MG63 (cell line): ENCODE data around the gene PTCD1. TPM values are rescaled to one million over a fixed set of nuclear protein-coding genes. Genes with fewer than 3 reads are reported as not detected.

ENCODE experiments used
- DNase-seq: peaks from one replicate; pipeline ENCODE4 v3.0.0-alpha.2; 2020
- H3K27me3 ChIP-seq: fragments of 250-450 bp; sonication (Bioruptor Pico); 2 replicates; pipeline ENCODE4 v1.5.1; 2020; ENCODE audit warnings: mild to moderate bottlenecking, moderate library complexity
- H3K36me3 ChIP-seq: fragments of 250-450 bp; sonication (Bioruptor Pico); 2 replicates; pipeline ENCODE4 v1.5.1; 2020; ENCODE audit warnings: mild to moderate bottlenecking, moderate library complexity
- H3K4me3 ChIP-seq: fragments of 250-450 bp; sonication (Bioruptor Pico); 2 replicates; pipeline ENCODE4 v1.5.1; 2020; ENCODE audit warnings: mild to moderate bottlenecking, moderate library complexity
- H3K9me3 ChIP-seq: fragments of 250-450 bp; sonication (Bioruptor Pico); 2 replicates; pipeline ENCODE4 v1.5.1; 2020; ENCODE audit warnings: mild to moderate bottlenecking, moderate library complexity
- total RNA-seq: library from RNA; depleted of rRNA; stranded (reverse); fragments of >200 nt; shearing (Covaris generic); gene quantifications from 2 replicates; pipeline ENCODE4 v1.2.3, GENCODE V29; 2014; ENCODE audit warnings: low replicate concordance; rRNA removed

Gene PTCD1
- total RNA-seq, 1 experiment from 2014 or later, result 7.3 TPM

DNA sequence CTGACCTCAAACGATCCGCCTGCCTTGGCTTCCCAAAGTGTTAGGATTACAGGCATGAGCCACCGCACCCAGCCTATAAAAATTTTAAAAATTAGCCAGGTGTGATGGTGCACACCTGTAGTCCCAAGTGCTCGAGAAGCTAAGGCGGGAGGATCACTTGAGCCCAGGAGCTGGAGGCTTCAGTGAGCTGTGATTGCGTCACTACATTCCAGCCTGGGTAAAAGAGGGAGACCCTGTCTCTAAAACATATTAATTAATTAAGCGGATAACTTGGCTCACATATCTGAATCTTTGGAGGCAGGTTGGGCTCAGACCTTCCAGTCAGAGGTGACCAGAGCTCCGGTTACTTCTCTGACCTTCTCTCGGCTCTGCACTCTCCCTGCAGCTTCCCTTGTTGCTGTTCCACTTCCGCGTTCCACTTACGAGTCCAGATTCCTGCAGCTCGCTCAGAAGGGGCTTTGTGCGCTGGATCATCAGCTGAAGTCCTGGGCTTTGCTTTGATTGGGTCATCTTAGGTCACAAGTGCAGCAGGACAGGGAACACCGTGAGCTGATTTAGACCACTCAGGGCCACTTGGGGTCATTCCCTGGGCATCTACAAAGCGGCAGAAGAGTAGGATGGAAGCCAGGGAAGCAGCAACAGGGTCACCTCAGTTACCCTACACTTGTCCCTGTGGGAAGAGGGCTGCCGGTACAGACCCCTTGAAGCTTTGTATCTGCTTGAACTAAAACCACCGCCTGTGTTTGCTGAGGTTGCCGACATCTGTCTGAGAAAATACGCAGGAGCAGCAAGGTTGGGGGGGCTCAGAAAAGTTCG, 66.1 kb downstream of the PTCD1 start:
- Histone ChIP-seq H3K9me3 (no peaks in the 10 kb centered on the region), H3K36me3 (no peaks in the 10 kb centered on the region; the same call in 1 of the 2 replicates), H3K27me3 (no peaks in the 10 kb centered on the region), H3K4me3 (no peak overlapping the region)
- no peak for DNase-seq

DNA sequence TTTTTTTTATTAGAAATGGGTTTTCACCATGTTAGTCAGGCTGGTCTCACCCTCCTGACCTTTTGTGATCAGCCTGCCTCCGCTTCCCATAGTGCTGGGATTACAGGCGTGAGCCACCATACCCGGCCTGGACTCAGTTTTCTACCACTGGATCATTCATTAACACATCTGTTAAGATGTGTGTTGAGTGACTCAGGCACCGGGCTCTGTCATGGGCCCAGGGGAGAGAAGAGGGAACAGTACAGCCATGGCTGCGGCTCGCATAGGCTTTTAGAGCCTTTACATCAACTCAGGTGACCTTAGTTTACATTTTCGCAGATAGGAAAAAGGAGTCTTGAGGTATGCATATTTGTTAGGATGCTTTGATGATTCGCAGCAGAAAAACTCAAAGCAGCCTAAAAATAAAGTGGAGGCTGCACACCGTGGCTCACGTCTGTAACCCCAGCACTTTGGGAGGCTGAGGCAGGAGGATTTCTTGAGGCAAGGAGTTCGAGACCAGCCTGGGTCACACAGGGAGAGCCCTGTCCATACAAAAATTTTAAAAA, 67.2 kb downstream of the PTCD1 start:
- Histone ChIP-seq H3K9me3 (no peaks in the 10 kb centered on the region), H3K27me3 (no peaks in the 10 kb centered on the region), H3K4me3 (no peak overlapping the region), H3K36me3 (no peaks in the 10 kb centered on the region; the same call in 1 of the 2 replicates)
- DNase-seq, result no peak

DNA sequence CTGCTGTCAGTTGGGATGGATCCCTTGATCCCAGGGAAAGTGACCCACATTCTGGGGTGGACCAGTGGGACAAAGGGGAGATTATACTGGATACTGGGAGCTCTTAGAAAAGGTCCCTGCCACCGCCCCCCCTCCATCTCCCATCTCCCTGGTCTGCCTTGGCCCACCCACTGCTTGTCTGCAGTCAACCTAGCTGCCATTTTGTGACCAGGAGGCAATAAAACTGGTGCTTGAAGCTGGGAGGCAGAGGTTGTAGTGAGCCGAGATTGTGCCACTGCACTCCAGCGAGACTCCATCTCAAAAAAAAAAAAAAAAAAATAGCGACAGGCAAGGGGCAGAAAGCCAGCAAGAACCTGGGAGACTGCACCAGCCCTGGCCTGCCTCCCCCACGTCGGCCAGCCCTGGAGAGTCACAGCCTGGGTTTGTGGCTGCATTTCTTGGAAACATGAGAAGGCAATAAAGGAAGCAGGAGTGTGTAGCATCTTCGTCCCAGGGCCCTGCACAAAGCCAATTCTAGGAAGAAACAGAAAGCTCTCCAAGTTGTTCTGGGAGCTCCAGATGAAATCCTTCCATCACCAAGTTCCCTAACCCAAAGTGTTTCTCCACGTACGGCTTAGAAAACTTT, 68.7 kb downstream of the PTCD1 start:
- no peak for DNase-seq
- no peak overlapping the region for H3K4me3 ChIP-seq
- H3K9me3 ChIP-seq, result no peaks in the 10 kb centered on the region
- peaks cover 3% of the 10 kb centered on the region for H3K36me3 ChIP-seq
- H3K27me3 ChIP-seq, result no peaks in the 10 kb centered on the region

DNA sequence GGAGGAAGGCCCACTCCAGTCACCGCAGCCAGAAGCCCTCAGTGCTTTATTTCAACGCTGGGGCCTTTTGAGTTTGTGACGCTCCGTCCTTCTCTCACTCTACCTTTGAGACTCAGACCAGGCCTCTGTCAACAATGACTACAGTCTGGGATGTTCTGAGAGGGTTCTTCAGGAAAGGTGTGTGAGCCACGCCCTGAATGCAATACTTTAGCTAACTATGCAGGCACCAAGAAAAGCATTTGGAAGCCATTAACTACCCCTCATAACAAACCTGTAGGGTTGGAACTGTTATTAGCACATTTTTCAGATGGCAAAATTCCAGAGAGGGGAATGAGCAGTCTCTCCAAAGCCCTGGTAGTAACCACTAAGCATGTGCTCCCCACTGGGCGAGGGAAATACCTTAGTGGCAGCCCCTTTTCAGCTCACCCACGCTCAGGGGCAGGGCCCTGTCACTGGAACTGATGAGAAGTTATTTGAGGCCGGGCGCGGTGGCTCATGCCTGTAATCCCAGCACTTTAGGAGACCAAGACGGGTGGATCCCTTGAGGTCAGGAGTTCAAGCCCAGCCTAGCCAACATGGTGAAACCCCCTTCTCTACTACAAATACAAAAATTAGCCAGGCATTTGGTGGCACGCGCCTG, 69.7 kb downstream of the PTCD1 start:
- H3K27me3 ChIP-seq, result no peaks in the 10 kb centered on the region
- H3K4me3 ChIP-seq, result no peak overlapping the region
- no peaks in the 10 kb centered on the region for H3K9me3 ChIP-seq
- no peak for DNase-seq
- peaks cover 11% of the 10 kb centered on the region for H3K36me3 ChIP-seq

Other genes with a start within 250 kb of the PTCD1 start
- gene KPNA7, start 230.7 kb downstream of the PTCD1 start, total RNA-seq, result not detected in 2 replicates
- not detected in 2 replicates for gene MYH16, start 166.0 kb downstream of the PTCD1 start, total RNA-seq
- 75.8 and 89.8 TPM in 2 replicates for gene ARPC1A, start 112.9 kb downstream of the PTCD1 start, total RNA-seq
- gene ARPC1B, start 64.1 kb downstream of the PTCD1 start, total RNA-seq, result 164 and 230 TPM in 2 replicates
- gene PDAP1, start 30.2 kb downstream of the PTCD1 start, total RNA-seq, result 156 and 207 TPM in 2 replicates
- gene BUD31, start 29.8 kb downstream of the PTCD1 start, total RNA-seq, result 52.0 and 69.0 TPM in 2 replicates
- 9.3 and 15.3 TPM in 2 replicates for gene CPSF4, start 145 bp upstream of the PTCD1 start, total RNA-seq
- 1,206 and 1,207 TPM in 2 replicates for gene ATP5MF, start 27.4 kb upstream of the PTCD1 start, total RNA-seq
- 4.2 and 5.0 TPM in 2 replicates for gene ZNF789, start 34.1 kb upstream of the PTCD1 start, total RNA-seq
- 10.4 and 13.3 TPM in 2 replicates for gene ZNF394, start 61.5 kb upstream of the PTCD1 start, total RNA-seq
- gene ZKSCAN5, start 65.9 kb upstream of the PTCD1 start, total RNA-seq, result 4.4 and 9.4 TPM in 2 replicates
- 0.72 and 5.1 TPM in 2 replicates for gene FAM200A, start 113.3 kb upstream of the PTCD1 start, total RNA-seq
- 23.1 and 36.7 TPM in 2 replicates for gene ZNF655, start 119.8 kb upstream of the PTCD1 start, total RNA-seq
- gene TMEM225B, start 159.5 kb upstream of the PTCD1 start, total RNA-seq, result not detected in 2 replicates
- gene ZSCAN25, start 178.1 kb upstream of the PTCD1 start, total RNA-seq, result 3.8 and 3.9 TPM in 2 replicates
- not detected in 2 replicates for gene CYP3A5, start 241.2 kb upstream of the PTCD1 start, total RNA-seq